ENCODE results near the gene GALNT9.

- TF ChIP-seq CTCF (IDR thresholded peaks at IDR 0.05; ENCODE audit: insufficient read depth, low read depth, low read length) (no peak), EZH2 (IDR thresholded peaks at IDR 0.05; ENCODE audit: insufficient read depth, low read length) (no peak)
Measured at GRCh38 chr12:132345561-132346200, 16.3 kb upstream of the GALNT9 start.

All from astrocyte (in vitro differentiated cells and primary cell).